ENCODE data around the gene DENND1A. TPM values are rescaled to one million over a fixed set of nuclear protein-coding genes. Genes with fewer than 3 reads are reported as not detected.

DENND1A gene
- total RNA-seq, 3 donors from 2014 or later, result 18.4 to 21.3 (median 20.1) TPM

GRCh38 chr9:123723135-123723875 is 206.6 kb downstream of the DENND1A start:
- Histone ChIP-seq H3K4me3 (no peak overlapping the region), H3K27me3 (no peaks in the 10 kb centered on the region), H3K27ac (no peak overlapping the region), H3K4me1 (no peaks in the 10 kb centered on the region), H3K9me3 (peaks cover 0 to 10% of the 10 kb centered on the region in 2 donors), H3K36me3 (no peaks in the 10 kb centered on the region)
- DNase-seq (ENCODE audit: low spot score in 2 of 2), result no peak
- TF ChIP-seq POLR2A (IDR thresholded peaks at IDR 0.05) (no peak), CTCF (IDR thresholded peaks at IDR 0.05) (no peak)
- intact Hi-C loops (cut with DNase I; ENCODE audit: low total_unique reads), result no loop called here

GRCh38 chr9:123722378-123722777 is 207.5 kb downstream of the DENND1A start:
- Histone ChIP-seq H3K36me3 (no peaks in the 10 kb centered on the region), H3K4me3 (no peak overlapping the region), H3K9me3 (peaks cover 0 to 10% of the 10 kb centered on the region in 2 donors), H3K27ac (no peak overlapping the region), H3K4me1 (no peaks in the 10 kb centered on the region), H3K27me3 (no peaks in the 10 kb centered on the region)
- intact Hi-C loops (cut with DNase I; ENCODE audit: low total_unique reads), result no loop called here
- no peak for DNase-seq (ENCODE audit: low spot score in 2 of 2)
- TF ChIP-seq POLR2A (IDR thresholded peaks at IDR 0.05), result no peak

GRCh38 chr9:123718188-123718587 is 211.7 kb downstream of the DENND1A start:
- H3K27ac ChIP-seq, result no peak overlapping the region
- no peaks in the 10 kb centered on the region for H3K4me1 ChIP-seq
- H3K4me3 ChIP-seq, result no peak overlapping the region
- peaks cover 0 to 10% of the 10 kb centered on the region in 2 donors for H3K9me3 ChIP-seq
- TF ChIP-seq CTCF (IDR thresholded peaks at IDR 0.05) (no peak), POLR2A (IDR thresholded peaks at IDR 0.05) (no peak), POLR2AphosphoS5 (IDR thresholded peaks at IDR 0.05) (no peak)
- H3K27me3 ChIP-seq, result no peaks in the 10 kb centered on the region
- intact Hi-C loops (cut with DNase I; ENCODE audit: low total_unique reads), result no loop called here
- DNase-seq (ENCODE audit: low spot score in 2 of 2), result no peak
- no peaks in the 10 kb centered on the region for H3K36me3 ChIP-seq

GRCh38 chr9:123717581-123718175 is 212.2 kb downstream of the DENND1A start:
- peaks cover 0 to 7% of the 10 kb centered on the region in 2 donors for H3K9me3 ChIP-seq
- no peaks in the 10 kb centered on the region for H3K36me3 ChIP-seq
- no peak overlapping the region for H3K27ac ChIP-seq
- H3K27me3 ChIP-seq, result no peaks in the 10 kb centered on the region
- no peak for DNase-seq (ENCODE audit: low spot score in 2 of 2)
- intact Hi-C loops (cut with DNase I; ENCODE audit: low total_unique reads), result no loop called here
- no peak for TF ChIP-seq POLR2AphosphoS5 (IDR thresholded peaks at IDR 0.05)
- no peak for TF ChIP-seq POLR2A (IDR thresholded peaks at IDR 0.05)
- TF ChIP-seq CTCF (IDR thresholded peaks at IDR 0.05), result no peak
- H3K4me1 ChIP-seq, result no peaks in the 10 kb centered on the region
- no peak overlapping the region for H3K4me3 ChIP-seq

- TF ChIP-seq POLR2AphosphoS5 (IDR thresholded peaks at IDR 0.05), result no peak
- no peak for TF ChIP-seq CTCF (IDR thresholded peaks at IDR 0.05)
- no peak for TF ChIP-seq POLR2A (IDR thresholded peaks at IDR 0.05)
- Histone ChIP-seq H3K36me3 (no peaks in the 10 kb centered on the region), H3K27me3 (no peaks in the 10 kb centered on the region), H3K9me3 (no peaks in the 10 kb centered on the region), H3K4me1 (no peaks in the 10 kb centered on the region), H3K4me3 (no peak overlapping the region), H3K27ac (no peak overlapping the region)
- intact Hi-C loops (cut with DNase I; ENCODE audit: low total_unique reads), result no loop called here
- DNase-seq (ENCODE audit: low spot score in 2 of 2), result no peak
Observed at GRCh38 chr9:123716339-123716945, 213.5 kb downstream of the DENND1A start.
